PC-3 (cell line): ENCODE data around the gene BATF. TPM values are rescaled to one million over a fixed set of nuclear protein-coding genes. Genes with fewer than 3 reads are reported as not detected.
A peak's percentile ranks its signal among the peaks of the same experiment; 100 is the strongest.

Experiments used
- ATAC-seq: fragments of 200-7000 bp; cut with Tn5 transposase; 2 replicates; pipeline ENCODE4 v1.9.1; 2020; ENCODE audit warnings: mild to moderate bottlenecking, moderate library complexity
- BruUV-seq: library from RNA; stranded (reverse); fragments of 400-500 nt; replicated peaks from 2 replicates; lab custom pipeline; 2021; lab: Mats Ljungman, UMichigan
- CTCF ChIA-PET: fragments of 300-600 bp; sonication (Branson Sonifier 250); formaldehyde crosslinking; loops from one replicate; lab custom pipeline; 2022; ENCODE audit warnings: antibody characterized with exemption; lab: Charles Lee
- POLR2A ChIA-PET: fragments of 300-600 bp; sonication (Branson Sonifier 250); formaldehyde crosslinking; loops from one replicate; lab custom pipeline; 2022; ENCODE audit warnings: antibody characterized with exemption; ENCODE audit not compliant: unreplicated experiment; lab: Charles Lee
- DNase-seq: peaks from one replicate; pipeline ENCODE4 v3.0.0-alpha.2; 2015
- H2AFZ ChIP-seq: fragments of 300-600 bp; sonication (generic); 2 replicates; pipeline ENCODE4 v1.6.0; 2016; ENCODE audit warnings: antibody characterized with exemption, low read length
- H3F3A ChIP-seq: fragments of 300-600 bp; sonication (generic); one replicate; pipeline ENCODE4 v1.6.0; 2017; ENCODE audit warnings: antibody characterized with exemption, low read length, control low read depth, mild to moderate bottlenecking; ENCODE audit not compliant: unreplicated experiment
- H3K27ac ChIP-seq: fragments of 300-600 bp; sonication (generic); 2 replicates; pipeline ENCODE4 v1.5.1; 2016; ENCODE audit warnings: mild to moderate bottlenecking, low read length
- H3K27me3 ChIP-seq: fragments of 300-600 bp; sonication (generic); 2 replicates; pipeline ENCODE4 v1.6.1; 2016; ENCODE audit warnings: low read length, mixed read lengths
- H3K36me3 ChIP-seq: fragments of 300-600 bp; sonication (generic); 2 replicates; pipeline ENCODE4 v1.6.1; 2016; ENCODE audit warnings: low read depth, mixed run types, low read length, mixed read lengths
- H3K4me1 ChIP-seq: fragments of 300-600 bp; sonication (generic); 2 replicates; pipeline ENCODE4 v1.5.1; 2016; ENCODE audit warnings: low read length; ENCODE audit not compliant: insufficient read depth
- H3K4me2 ChIP-seq: fragments of 300-600 bp; sonication (generic); 2 replicates; pipeline ENCODE4 v1.6.0; 2016; ENCODE audit warnings: low read length
- H3K4me3 ChIP-seq: fragments of 300-600 bp; sonication (generic); 2 replicates; pipeline ENCODE4 v1.5.1; 2016; ENCODE audit warnings: mild to moderate bottlenecking, low read length, mixed read lengths
- H3K79me2 ChIP-seq: fragments of 300-600 bp; sonication (generic); 2 replicates; pipeline ENCODE4 v1.6.1; 2017; ENCODE audit warnings: low read length, mixed read lengths
- H3K9ac ChIP-seq: fragments of 300-600 bp; sonication (generic); 2 replicates; pipeline ENCODE4 v1.6.0; 2016; ENCODE audit warnings: mild to moderate bottlenecking, low read length
- H3K9me2 ChIP-seq: fragments of 300-600 bp; sonication (generic); replicated peaks from 2 replicates; pipeline ENCODE4 v1.6.1; 2016; ENCODE audit warnings: mixed run types, low read length, mixed read lengths
- H3K9me3 ChIP-seq: fragments of 300-600 bp; sonication (generic); 2 replicates; pipeline ENCODE4 v1.6.1; 2016; ENCODE audit warnings: low read length, mixed read lengths
- H4K20me1 ChIP-seq: fragments of 300-600 bp; sonication (generic); 2 replicates; pipeline ENCODE4 v1.6.1; 2016; ENCODE audit warnings: low read length, mixed read lengths
- CTCF ChIP-seq: fragments of 300-600 bp; sonication (generic); conservative IDR thresholded peaks from 2 replicates; pipeline ENCODE4 v1.5.1; 2017; ENCODE audit warnings: antibody characterized with exemption, low read depth, mild to moderate bottlenecking, low read length
- EZH2 ChIP-seq: fragments of 300-600 bp; sonication (generic); IDR thresholded peaks from one replicate; pipeline ENCODE4 v1.6.1; 2017; ENCODE audit warnings: antibody characterized with exemption, mild to moderate bottlenecking, low read length; ENCODE audit not compliant: unreplicated experiment
- EZH2phosphoT487 ChIP-seq: fragments of 300-600 bp; sonication (generic); IDR thresholded peaks from 2 replicates; pipeline ENCODE4 v1.6.1; 2018; ENCODE audit warnings: mild to moderate bottlenecking, antibody characterized with exemption, low read length, borderline replicate concordance
- intact Hi-C: fragments of 100-400 bp; cut with micrococcal nuclease; formaldehyde crosslinking; loops from 2 replicates; pipeline ENCODE4 v1.9.0; 2023
- total RNA-seq: library from RNA; depleted of rRNA; stranded (reverse); fragments of >200 nt; gene quantifications from 2 replicates; pipeline ENCODE4 v1.2.3, GENCODE V29; 2014

Gene BATF
- total RNA-seq, 1 experiment from 2014 or later: not detected

- Histone ChIP-seq H4K20me1 (no peaks in the 10 kb centered on the region), H3K4me1 (peaks cover 24% of the 10 kb centered on the region), H3K9me3 (no peaks in the 10 kb centered on the region), H3K4me3 (no peak overlapping the region), H2AFZ (no peak overlapping the region), H3K9me2 (no peaks in the 10 kb centered on the region), H3K9ac (no peak overlapping the region), H3K27me3 (no peaks in the 10 kb centered on the region), H3K36me3 (no peaks in the 10 kb centered on the region), H3K27ac (peak overlapping the region; percentile 61), H3F3A (no peaks in the 10 kb centered on the region), H3K79me2 (no peaks in the 10 kb centered on the region), H3K4me2 (peak overlapping the region; percentile 50)
- intact Hi-C loops: loop anchor here (5.0 kb wide), 1 partner anchor 427 kb away; no protein-coding TSS in a partner anchor
- DNase-seq (peak; percentile 80), ATAC-seq (no peak)
- CTCF ChIA-PET: no interaction called here
- no TSS peak for BruUV-seq
- no peak for TF ChIP-seq CTCF
- no peak for TF ChIP-seq EZH2phosphoT487
- TF ChIP-seq EZH2: no peak
- POLR2A ChIA-PET: no interaction called here
Measured at GRCh38 chr14:75559451-75560222, 37.4 kb downstream of the BATF start.

GRCh38 chr14:75561013-75561432 is 38.8 kb downstream of the BATF start:
- H3K9ac ChIP-seq: no peak overlapping the region
- H3K27me3 ChIP-seq: no peaks in the 10 kb centered on the region
- H4K20me1 ChIP-seq: no peaks in the 10 kb centered on the region
- H3K79me2 ChIP-seq: no peaks in the 10 kb centered on the region
- no peaks in the 10 kb centered on the region for H3K9me3 ChIP-seq
- peaks cover 18% of the 10 kb centered on the region for H3K4me1 ChIP-seq
- peak overlapping the region; percentile 30; the same call in 1 of the 2 replicates for H3K4me2 ChIP-seq
- ChIA-PET CTCF (interaction anchor here (0.5 to 1.4 kb wide), 15 partner anchors 16 to 1343 kb away, joined by 3 to 19 read pairs (median 5); no protein-coding TSS in a partner anchor), POLR2A (no interaction called here)
- no peak overlapping the region for H2AFZ ChIP-seq
- H3K9me2 ChIP-seq: no peaks in the 10 kb centered on the region
- no TSS peak for BruUV-seq
- TF ChIP-seq EZH2: no peak
- TF ChIP-seq EZH2phosphoT487: no peak
- peak; percentile 89 for TF ChIP-seq CTCF
- H3K4me3 ChIP-seq: no peak overlapping the region
- intact Hi-C loops: loop anchor here (1.0 to 5.0 kb wide), 3 partner anchors 72 to 429 kb away; no protein-coding TSS in a partner anchor
- H3K27ac ChIP-seq: no peak overlapping the region
- H3F3A ChIP-seq: no peaks in the 10 kb centered on the region
- DNase-seq: peak; percentile 93
- peak; percentile 92 for ATAC-seq
- H3K36me3 ChIP-seq: no peaks in the 10 kb centered on the region

- Histone ChIP-seq H3K36me3 (no peaks in the 10 kb centered on the region), H3K27ac (no peak overlapping the region), H3F3A (no peaks in the 10 kb centered on the region), H3K9ac (no peak overlapping the region), H3K4me1 (peaks cover 28% of the 10 kb centered on the region), H3K79me2 (no peaks in the 10 kb centered on the region), H2AFZ (no peak overlapping the region), H3K4me2 (no peak overlapping the region), H3K4me3 (no peak overlapping the region), H3K27me3 (no peaks in the 10 kb centered on the region), H4K20me1 (no peaks in the 10 kb centered on the region), H3K9me2 (no peaks in the 10 kb centered on the region), H3K9me3 (no peaks in the 10 kb centered on the region)
- intact Hi-C loops: loop anchor here (5.0 kb wide), 1 partner anchor 430 kb away; no protein-coding TSS in a partner anchor
- CTCF ChIA-PET: no interaction called here
- peak; percentile 9 for DNase-seq
- POLR2A ChIA-PET: no interaction called here
- ATAC-seq: no peak
- no TSS peak for BruUV-seq
- TF ChIP-seq EZH2phosphoT487 (no peak), EZH2 (no peak), CTCF (no peak)
Measured at GRCh38 chr14:75562089-75562488, 39.8 kb downstream of the BATF start.
